GM13976 (cell line): ENCODE data around the gene OR10AD1.

Experiments
- DNase-seq: peaks from one replicate; pipeline ENCODE4 v3.0.0; 2012; ENCODE audit warnings: low spot score
- in situ Hi-C: fragments of 300-500 bp; cut with MboI; formaldehyde crosslinking; loops from one replicate; pipeline ENCODE4 v1.12.0; 2022; ENCODE audit warnings: low sequenced_read_pairs, mixed read lengths, inconsistent platforms; ENCODE audit not compliant: unreplicated experiment
- TF ChIP-seq, protein P1 (sequence below): IDR thresholded peaks from 2 replicates; pipeline ENCODE4 v1.5.1; 2012; ENCODE audit warnings: borderline replicate concordance, mild to moderate bottlenecking; ENCODE audit not compliant: insufficient read depth; ENCODE audit errors: extremely low read depth, missing control alignments, control extremely low read depth

OR10AD1 gene

DNA sequence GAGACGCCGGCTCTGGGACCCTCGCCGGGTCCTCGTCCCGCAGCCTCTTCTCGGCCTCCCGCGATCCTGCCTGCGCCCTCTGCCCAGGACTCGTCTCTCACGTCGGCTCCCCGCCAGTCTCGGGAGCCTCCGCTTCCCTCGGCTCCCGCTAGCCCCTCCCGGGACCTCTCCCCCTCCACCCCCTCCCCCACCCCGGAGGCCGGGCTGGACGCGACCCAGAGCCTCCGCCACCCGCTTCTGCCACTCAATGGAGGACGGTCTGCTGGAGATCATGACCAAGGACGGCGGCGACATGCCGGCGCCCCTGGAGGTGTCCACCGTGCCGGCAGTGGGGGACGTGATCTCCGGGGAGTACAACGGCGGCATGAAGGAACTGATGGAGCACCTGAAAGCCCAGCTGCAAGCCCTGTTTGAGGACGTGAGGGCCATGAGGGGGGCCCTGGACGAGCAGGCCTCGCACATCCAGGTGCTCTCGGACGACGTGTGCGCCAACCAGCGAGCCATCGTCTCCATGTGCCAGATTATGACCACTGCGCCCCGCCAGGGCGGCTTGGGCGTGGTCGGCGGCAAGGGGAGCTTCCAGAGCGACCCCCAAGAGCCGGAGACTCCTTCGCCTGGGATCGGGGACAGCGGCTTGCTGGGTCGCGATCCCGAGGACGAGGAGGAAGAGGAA, 19.1 kb downstream of the OR10AD1 start:
- TF ChIP-seq, protein P1, sequence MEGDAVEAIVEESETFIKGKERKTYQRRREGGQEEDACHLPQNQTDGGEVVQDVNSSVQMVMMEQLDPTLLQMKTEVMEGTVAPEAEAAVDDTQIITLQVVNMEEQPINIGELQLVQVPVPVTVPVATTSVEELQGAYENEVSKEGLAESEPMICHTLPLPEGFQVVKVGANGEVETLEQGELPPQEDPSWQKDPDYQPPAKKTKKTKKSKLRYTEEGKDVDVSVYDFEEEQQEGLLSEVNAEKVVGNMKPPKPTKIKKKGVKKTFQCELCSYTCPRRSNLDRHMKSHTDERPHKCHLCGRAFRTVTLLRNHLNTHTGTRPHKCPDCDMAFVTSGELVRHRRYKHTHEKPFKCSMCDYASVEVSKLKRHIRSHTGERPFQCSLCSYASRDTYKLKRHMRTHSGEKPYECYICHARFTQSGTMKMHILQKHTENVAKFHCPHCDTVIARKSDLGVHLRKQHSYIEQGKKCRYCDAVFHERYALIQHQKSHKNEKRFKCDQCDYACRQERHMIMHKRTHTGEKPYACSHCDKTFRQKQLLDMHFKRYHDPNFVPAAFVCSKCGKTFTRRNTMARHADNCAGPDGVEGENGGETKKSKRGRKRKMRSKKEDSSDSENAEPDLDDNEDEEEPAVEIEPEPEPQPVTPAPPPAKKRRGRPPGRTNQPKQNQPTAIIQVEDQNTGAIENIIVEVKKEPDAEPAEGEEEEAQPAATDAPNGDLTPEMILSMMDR, result no peak
- in situ Hi-C loops, result no loop called here
- peak; percentile 37 for DNase-seq

DNA sequence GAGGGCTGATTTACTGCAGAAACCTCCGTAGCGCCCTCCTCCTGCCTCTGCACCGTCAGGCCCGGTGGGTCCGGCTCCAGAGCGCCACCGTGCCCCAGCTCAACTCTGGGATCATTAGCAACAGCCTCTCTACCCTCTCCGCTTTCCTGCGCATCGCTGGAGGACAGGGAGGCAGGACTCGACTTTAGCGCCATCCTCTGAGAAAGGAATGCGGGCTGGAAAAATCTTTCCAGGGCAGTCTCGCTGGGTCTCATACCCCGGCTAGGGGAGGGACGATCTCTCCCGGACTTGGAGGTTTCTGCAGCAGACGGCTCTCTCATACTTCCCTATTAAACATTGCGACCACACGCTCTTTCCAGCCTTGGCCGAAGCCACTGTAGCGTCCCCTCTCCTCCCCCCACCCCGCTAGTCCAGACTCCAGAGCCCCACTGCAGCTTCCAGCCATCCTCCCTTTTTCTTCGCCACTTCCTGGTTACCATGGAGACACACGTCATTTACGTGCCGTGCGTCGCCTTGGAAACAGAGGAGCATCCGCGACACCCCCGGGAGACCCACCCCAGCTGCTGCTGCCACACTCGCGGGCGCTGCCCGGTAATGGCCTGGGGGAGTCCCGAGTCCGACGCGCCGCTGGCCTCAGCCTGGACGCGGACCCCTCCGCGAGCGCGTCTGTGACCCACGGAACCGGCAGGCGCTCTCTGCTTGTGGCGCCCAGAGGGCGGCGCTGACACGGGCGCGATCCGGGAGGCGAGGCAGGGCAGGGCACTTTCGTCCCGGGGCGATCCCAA, 19.8 kb downstream of the OR10AD1 start, which contains the start of gene CCDC184:
Gene CCDC184 (plus strand): TSS at position 554 of the 785 bp plus-strand sequence. CDS start 479 bp downstream, outside the sequence.
- peak; percentile 87 for DNase-seq
- TF ChIP-seq, protein P1, result peak; percentile 49
- in situ Hi-C loops, result no loop called here

GRCh38 chr12:48182631-48183030, 20.5 kb downstream of the OR10AD1 start:
- DNase-seq, result no peak
- TF ChIP-seq, protein P1, result no peak
- in situ Hi-C loops, result no loop called here

DNA sequence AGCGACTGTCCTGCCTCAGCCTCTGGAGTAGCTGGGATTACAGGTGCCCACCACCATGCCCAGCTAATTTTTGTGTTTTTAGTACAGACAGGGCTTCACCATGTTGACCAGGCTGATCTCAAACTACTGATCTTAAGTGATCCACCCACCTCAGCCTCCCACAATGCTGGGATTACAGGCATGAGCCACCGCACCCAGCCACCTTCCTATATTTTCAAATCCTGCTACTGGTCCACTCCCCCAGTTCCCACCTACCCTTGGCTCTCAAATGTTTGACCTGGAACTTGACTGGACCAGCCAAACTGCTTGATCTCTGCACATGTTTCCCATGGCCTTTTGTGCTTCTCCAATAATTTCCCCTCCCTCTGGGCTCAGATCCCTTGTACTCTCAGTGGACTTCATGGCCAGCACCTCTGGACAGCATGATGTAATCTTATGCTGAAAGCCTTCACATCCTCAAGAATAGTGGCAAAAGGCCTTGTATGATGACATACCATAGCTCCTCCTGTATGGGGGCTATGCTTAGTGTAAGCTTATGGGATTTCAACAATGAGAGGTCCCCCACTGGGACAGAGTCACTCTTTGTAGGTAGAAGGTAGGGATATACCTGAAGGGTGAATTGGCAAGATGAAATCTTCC, 22.1 kb downstream of the OR10AD1 start:
- TF ChIP-seq, protein P1, result no peak
- in situ Hi-C loops, result no loop called here

GRCh38 chr12:48180424-48180823, 22.7 kb downstream of the OR10AD1 start:
- in situ Hi-C loops, result no loop called here
- TF ChIP-seq, protein P1, result no peak
- no peak for DNase-seq

More for the DNA sequence above, 22.1 kb downstream of the OR10AD1 start:
- no peak for DNase-seq

DNA sequence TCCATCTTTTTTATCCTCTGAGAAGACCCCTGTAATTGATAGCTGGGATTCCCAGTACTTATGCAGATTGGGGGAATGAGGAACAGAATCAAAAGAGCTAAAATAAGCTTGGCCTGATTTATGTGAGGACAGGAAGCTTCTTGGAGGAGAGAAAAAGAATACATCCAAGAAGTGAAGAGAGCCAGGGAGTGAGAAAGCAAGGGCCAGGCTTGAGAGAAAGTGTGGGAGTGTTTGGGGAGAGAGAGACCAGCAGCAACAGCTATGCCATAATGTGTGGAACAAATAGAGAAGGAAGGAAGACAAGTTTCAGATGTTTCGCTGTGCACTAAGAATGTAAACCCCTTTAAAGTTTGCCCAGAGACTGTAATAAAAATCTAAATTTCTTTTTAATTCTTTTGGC, 23.6 kb downstream of the OR10AD1 start:
- TF ChIP-seq, protein P1, result no peak
- no peak for DNase-seq
- in situ Hi-C loops, result no loop called here
